SU-DHL-6 (cell line): ENCODE measurements around the gene DDX54.

Experiments
- H2AFZ ChIP-seq: fragments of 200-600 bp; sonication (generic); 2 replicates; pipeline ENCODE4 v1.6.1; 2014; ENCODE audit warnings: low read depth, mild to moderate bottlenecking, moderate library complexity, mixed read lengths, antibody characterized with exemption, low read length; ENCODE audit not compliant: severe bottlenecking
- H3F3A ChIP-seq: fragments of 200-600 bp; shearing (Covaris generic); 2 replicates; pipeline ENCODE4 v1.6.0; 2016; ENCODE audit warnings: antibody characterized with exemption, mild to moderate bottlenecking; ENCODE audit not compliant: insufficient read depth
- H3K27ac ChIP-seq: fragments of 200-600 bp; sonication (generic); 2 replicates; pipeline ENCODE4 v1.5.1; 2016; ENCODE audit warnings: low read depth, mild to moderate bottlenecking, low read length, moderate library complexity, mixed read lengths
- H3K27me3 ChIP-seq: fragments of 200-600 bp; sonication (generic), shearing (Covaris generic); 2 replicates; pipeline ENCODE4 v1.6.0; 2014; ENCODE audit warnings: mild to moderate bottlenecking, low read length
- H3K36me3 ChIP-seq: fragments of 200-600 bp; sonication (generic); 2 replicates; pipeline ENCODE4 v1.6.1; 2014; ENCODE audit warnings: mild to moderate bottlenecking, low read length, mixed read lengths
- H3K4me2 ChIP-seq: fragments of 300-600, 200-600 bp; shearing (Covaris generic), sonication (generic); 2 replicates; pipeline ENCODE4 v1.6.0; 2014; ENCODE audit warnings: low read length, low read depth, mild to moderate bottlenecking; ENCODE audit not compliant: poor library complexity, severe bottlenecking
- H3K4me3 ChIP-seq: fragments of 200-600 bp; sonication (generic); 2 replicates; pipeline ENCODE4 v1.5.1; 2014; ENCODE audit warnings: antibody characterized with exemption, low read length, mild to moderate bottlenecking, mixed read lengths; ENCODE audit not compliant: insufficient read depth, poor library complexity, severe bottlenecking
- H3K79me2 ChIP-seq: fragments of 200-600 bp; sonication (generic); 2 replicates; pipeline ENCODE4 v1.6.1; 2014; ENCODE audit warnings: mild to moderate bottlenecking, low read length, moderate library complexity; ENCODE audit not compliant: insufficient read depth
- H3K9ac ChIP-seq: fragments of 200-600 bp; sonication (generic); 2 replicates; pipeline ENCODE4 v1.7.0; 2014; ENCODE audit warnings: mild to moderate bottlenecking, low read length
- H3K9me2 ChIP-seq: fragments of 200-600 bp; sonication (generic); replicated peaks from 2 replicates; pipeline ENCODE4 v1.6.1; 2014; ENCODE audit warnings: low read length; ENCODE audit not compliant: insufficient read depth
- H3K9me3 ChIP-seq: fragments of 200-600 bp; sonication (generic); 2 replicates; pipeline ENCODE4 v1.6.1; 2014; ENCODE audit warnings: low read length, mixed read lengths; ENCODE audit not compliant: insufficient read depth
- H4K20me1 ChIP-seq: fragments of 200-600 bp; sonication (generic); 2 replicates; pipeline ENCODE4 v1.6.1; 2014; ENCODE audit warnings: low read depth, mild to moderate bottlenecking, antibody characterized with exemption, low read length, moderate library complexity, mixed read lengths
- EZH2phosphoT487 ChIP-seq: fragments of 200-600 bp; sonication (generic), shearing (Covaris generic); conservative IDR thresholded peaks from 2 replicates; pipeline ENCODE4 v1.6.1; 2018; ENCODE audit warnings: mild to moderate bottlenecking, antibody characterized with exemption, low read length, moderate library complexity, mixed read lengths
- TF ChIP-seq, protein P1 (sequence below): fragments of 200-600 bp; sonication (generic); IDR thresholded peaks from one replicate; pipeline ENCODE4 v1.5.1; 2017; ENCODE audit warnings: antibody characterized with exemption, mild to moderate bottlenecking, low read length, moderate library complexity; ENCODE audit not compliant: insufficient read depth, poor library complexity, severe bottlenecking

DDX54 gene

GRCh38 chr12:113173081-113173698, 12.1 kb downstream of the DDX54 start:
- Histone ChIP-seq H3K9ac (peak overlapping the region; percentile 51), H3K9me2 (no peaks in the 10 kb centered on the region), H3K27ac (peak overlapping the region; percentile 93), H2AFZ (no peak overlapping the region), H3K4me2 (peak overlapping the region; percentile 52), H3F3A (peaks cover 24% of the 10 kb centered on the region), H4K20me1 (no peaks in the 10 kb centered on the region), H3K36me3 (peaks cover 28% of the 10 kb centered on the region), H3K27me3 (no peaks in the 10 kb centered on the region), H3K4me3 (no peak overlapping the region), H3K9me3 (no peaks in the 10 kb centered on the region), H3K79me2 (no peaks in the 10 kb centered on the region)
- TF ChIP-seq, protein P1, sequence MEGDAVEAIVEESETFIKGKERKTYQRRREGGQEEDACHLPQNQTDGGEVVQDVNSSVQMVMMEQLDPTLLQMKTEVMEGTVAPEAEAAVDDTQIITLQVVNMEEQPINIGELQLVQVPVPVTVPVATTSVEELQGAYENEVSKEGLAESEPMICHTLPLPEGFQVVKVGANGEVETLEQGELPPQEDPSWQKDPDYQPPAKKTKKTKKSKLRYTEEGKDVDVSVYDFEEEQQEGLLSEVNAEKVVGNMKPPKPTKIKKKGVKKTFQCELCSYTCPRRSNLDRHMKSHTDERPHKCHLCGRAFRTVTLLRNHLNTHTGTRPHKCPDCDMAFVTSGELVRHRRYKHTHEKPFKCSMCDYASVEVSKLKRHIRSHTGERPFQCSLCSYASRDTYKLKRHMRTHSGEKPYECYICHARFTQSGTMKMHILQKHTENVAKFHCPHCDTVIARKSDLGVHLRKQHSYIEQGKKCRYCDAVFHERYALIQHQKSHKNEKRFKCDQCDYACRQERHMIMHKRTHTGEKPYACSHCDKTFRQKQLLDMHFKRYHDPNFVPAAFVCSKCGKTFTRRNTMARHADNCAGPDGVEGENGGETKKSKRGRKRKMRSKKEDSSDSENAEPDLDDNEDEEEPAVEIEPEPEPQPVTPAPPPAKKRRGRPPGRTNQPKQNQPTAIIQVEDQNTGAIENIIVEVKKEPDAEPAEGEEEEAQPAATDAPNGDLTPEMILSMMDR: no peak
- TF ChIP-seq EZH2phosphoT487: no peak

DNA sequence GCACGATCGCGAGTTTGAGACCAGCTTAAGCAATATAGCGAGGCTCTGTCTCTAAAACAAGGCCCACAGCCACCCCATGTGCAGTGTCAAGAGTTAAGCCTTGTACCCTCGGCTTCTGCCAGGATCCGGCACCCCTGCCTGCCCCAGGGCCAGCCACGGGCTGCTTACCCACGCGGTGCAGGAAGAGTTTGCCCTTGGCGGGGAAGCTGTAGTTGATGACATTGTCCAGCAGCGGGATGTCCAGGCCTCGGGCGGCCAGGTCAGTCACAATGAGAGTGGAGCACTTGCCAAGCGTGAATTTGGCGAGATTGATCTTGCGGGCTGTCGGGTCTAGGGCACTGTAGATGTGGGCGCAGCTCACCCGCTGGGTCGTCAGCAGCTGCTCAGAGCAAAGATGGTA, 13.1 kb downstream of the DDX54 start:
- no peaks in the 10 kb centered on the region for H3K27me3 ChIP-seq
- H3K9me3 ChIP-seq: no peaks in the 10 kb centered on the region
- peak overlapping the region; percentile 93 for H3K27ac ChIP-seq
- peaks cover 23% of the 10 kb centered on the region for H3F3A ChIP-seq
- H4K20me1 ChIP-seq: no peaks in the 10 kb centered on the region
- no peak overlapping the region for H3K4me3 ChIP-seq
- TF ChIP-seq EZH2phosphoT487: no peak
- TF ChIP-seq, protein P1: no peak
- peak overlapping the region; percentile 36; the same call in 1 of the 2 replicates for H3K9ac ChIP-seq
- no peaks in the 10 kb centered on the region for H3K9me2 ChIP-seq
- no peaks in the 10 kb centered on the region for H3K79me2 ChIP-seq
- peaks cover 18% of the 10 kb centered on the region for H3K36me3 ChIP-seq
- H3K4me2 ChIP-seq: peak overlapping the region; percentile 52
- no peak overlapping the region for H2AFZ ChIP-seq

- Histone ChIP-seq H4K20me1 (no peaks in the 10 kb centered on the region), H3K79me2 (no peaks in the 10 kb centered on the region), H3K9me2 (no peaks in the 10 kb centered on the region), H2AFZ (no peak overlapping the region), H3K4me2 (peak overlapping the region; percentile 21), H3K9ac (0 out of 2 replicates have a peak overlapping the region, but pooled peaks have one; percentile 18), H3K36me3 (peaks cover 11% of the 10 kb centered on the region), H3K9me3 (no peaks in the 10 kb centered on the region), H3K27me3 (no peaks in the 10 kb centered on the region), H3K27ac (peak overlapping the region; percentile 93), H3K4me3 (no peak overlapping the region), H3F3A (peaks cover 21% of the 10 kb centered on the region)
- TF ChIP-seq EZH2phosphoT487: no peak
- TF ChIP-seq, protein P1: no peak
Measured at GRCh38 chr12:113171543-113171942, 13.7 kb downstream of the DDX54 start.
